Natural killer cell (primary cell): Measurements from ENCODE around the gene PCNP. TPM values are rescaled to one million over a fixed set of nuclear protein-coding genes. Genes with fewer than 3 reads are reported as not detected.

Experiments
- ATAC-seq, 3 donors: fragments of 150-1000 bp in 2 of 3; fragments of 200-7000 bp in 1 of 3; cut with Tn5 transposase; 1 replicate in 1 of 3; 2 replicates in 2 of 3; pipeline ENCODE4 v1.10.0; 2021; ENCODE audit warnings: mild to moderate bottlenecking in 2 of 3, moderate library complexity in 2 of 3
- DNase-seq, 2 donors: peaks; one replicate each; pipeline versions ENCODE4 v3.0.0 to v3.0.0-alpha.2; 2013 to 2021; ENCODE audit warnings: mixed read lengths in 1 of 2
- H3K27ac ChIP-seq: one replicate; pipeline ENCODE4 v1.5.1; 2013; ENCODE audit warnings: mild to moderate bottlenecking, low read length
- H3K27me3 ChIP-seq: one replicate; pipeline ENCODE4 v1.6.1; 2013; ENCODE audit warnings: low read length; ENCODE audit not compliant: control insufficient read depth, insufficient read depth
- H3K36me3 ChIP-seq: one replicate; pipeline ENCODE4 v1.6.1; 2013; ENCODE audit warnings: low read length; ENCODE audit not compliant: control insufficient read depth, insufficient read depth
- H3K4me1 ChIP-seq: one replicate; pipeline ENCODE4 v1.6.1; 2013; ENCODE audit warnings: low read length; ENCODE audit not compliant: control insufficient read depth, insufficient read depth
- H3K4me3 ChIP-seq: one replicate; pipeline ENCODE4 v1.5.1; 2013; ENCODE audit warnings: low read length
- H3K9me3 ChIP-seq: one replicate; pipeline ENCODE4 v1.6.1; 2013; ENCODE audit warnings: low read length; ENCODE audit not compliant: control insufficient read depth, insufficient read depth
- H3K27ac Mint-ChIP-seq, 2 donors: one replicate each; pipeline ENCODE4 v1.8.0; 2022; ENCODE audit warnings: mild to moderate bottlenecking in 2 of 2, mixed read lengths in 2 of 2, moderate library complexity in 1 of 2
- H3K27me3 Mint-ChIP-seq, 2 donors: one replicate each; pipeline ENCODE4 v1.8.0; 2022; ENCODE audit warnings: low read depth in 2 of 2, mixed read lengths in 2 of 2
- H3K36me3 Mint-ChIP-seq: one replicate; pipeline ENCODE4 v1.8.0; 2022; ENCODE audit warnings: mixed read lengths
- H3K4me1 Mint-ChIP-seq, 2 donors: one replicate each; pipeline ENCODE4 v1.8.0; 2022; ENCODE audit warnings: mixed read lengths in 2 of 2
- H3K4me3 Mint-ChIP-seq: one replicate; pipeline ENCODE4 v1.8.0; 2022; ENCODE audit warnings: mild to moderate bottlenecking, moderate library complexity, mixed read lengths
- H3K9me3 Mint-ChIP-seq, 2 donors: one replicate each; pipeline ENCODE4 v1.8.0; 2022; ENCODE audit warnings: mixed read lengths in 2 of 2
- WGBS: methylation state at CpG from one replicate; pipeline ENCODE4 v1.1.7; 2013; ENCODE audit warnings: missing lambda C conversion rate; ENCODE audit not compliant: insufficient coverage; 5-methylcytosine and 5-hydroxymethylcytosine counted together
- intact Hi-C: fragments of 100-400 bp; cut with micrococcal nuclease; formaldehyde crosslinking; loops from one replicate; pipeline ENCODE4 v1.14.2; 2022
- total RNA-seq, 4 donors: library from RNA; stranded (reverse); fragments of 120-200 nt in 1 of 4; gene quantifications; one replicate each; pipeline versions ENCODE4 v1.2.3 to v1.2.4, GENCODE V29; 2013 to 2022
- TF ChIP-seq, protein P1 (sequence below): fragments of 200-600 bp; IDR thresholded peaks from one replicate; pipeline ENCODE4 v1.8.0; 2022; ENCODE audit warnings: antibody characterized with exemption

Gene PCNP
- total RNA-seq, 3 donors from 2014 or later (not counting 1 experiment from before 2014, with no cell fraction given): 119 to 132 (median 124) TPM

DNA sequence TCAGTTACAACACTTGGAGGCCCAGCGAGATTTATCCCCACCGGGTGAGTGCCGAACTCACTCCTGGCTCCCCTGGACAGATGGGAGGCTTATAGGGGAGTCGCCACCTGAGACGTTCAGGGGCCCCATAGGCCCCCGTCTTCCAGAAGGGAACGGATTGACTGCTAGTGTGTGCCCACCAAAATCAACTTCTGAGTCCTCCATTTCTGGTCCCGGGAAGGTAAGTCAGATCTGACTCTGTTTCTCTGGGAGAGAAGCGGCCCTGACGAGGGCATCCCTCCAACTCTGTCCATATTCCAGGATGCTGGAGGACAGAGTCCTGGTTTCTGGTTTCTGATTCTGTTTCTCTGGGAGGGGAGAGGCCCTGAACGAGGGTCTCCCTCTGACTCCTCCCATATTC is 58.6 kb downstream of the PCNP start:
- Mint-ChIP-seq H3K4me1 (no peaks in the 10 kb centered on the region), H3K4me3 (no peak overlapping the region), H3K9me3 (no peaks in the 10 kb centered on the region), H3K27ac (no peak overlapping the region), H3K27me3 (no peaks in the 10 kb centered on the region), H3K36me3 (no peaks in the 10 kb centered on the region)
- H3K4me1 ChIP-seq: peaks cover 9% of the 10 kb centered on the region
- 91% methylated on average over 10 of the region's 11 CpGs for WGBS
- no peak for DNase-seq
- TF ChIP-seq, protein P1, sequence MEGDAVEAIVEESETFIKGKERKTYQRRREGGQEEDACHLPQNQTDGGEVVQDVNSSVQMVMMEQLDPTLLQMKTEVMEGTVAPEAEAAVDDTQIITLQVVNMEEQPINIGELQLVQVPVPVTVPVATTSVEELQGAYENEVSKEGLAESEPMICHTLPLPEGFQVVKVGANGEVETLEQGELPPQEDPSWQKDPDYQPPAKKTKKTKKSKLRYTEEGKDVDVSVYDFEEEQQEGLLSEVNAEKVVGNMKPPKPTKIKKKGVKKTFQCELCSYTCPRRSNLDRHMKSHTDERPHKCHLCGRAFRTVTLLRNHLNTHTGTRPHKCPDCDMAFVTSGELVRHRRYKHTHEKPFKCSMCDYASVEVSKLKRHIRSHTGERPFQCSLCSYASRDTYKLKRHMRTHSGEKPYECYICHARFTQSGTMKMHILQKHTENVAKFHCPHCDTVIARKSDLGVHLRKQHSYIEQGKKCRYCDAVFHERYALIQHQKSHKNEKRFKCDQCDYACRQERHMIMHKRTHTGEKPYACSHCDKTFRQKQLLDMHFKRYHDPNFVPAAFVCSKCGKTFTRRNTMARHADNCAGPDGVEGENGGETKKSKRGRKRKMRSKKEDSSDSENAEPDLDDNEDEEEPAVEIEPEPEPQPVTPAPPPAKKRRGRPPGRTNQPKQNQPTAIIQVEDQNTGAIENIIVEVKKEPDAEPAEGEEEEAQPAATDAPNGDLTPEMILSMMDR: no peak
- no peak overlapping the region for H3K4me3 ChIP-seq
- H3K9me3 ChIP-seq: no peaks in the 10 kb centered on the region
- no peak for ATAC-seq
- intact Hi-C loops: loop anchor here (10.0 kb wide), 1 partner anchor 558 kb away; no protein-coding TSS in a partner anchor
- H3K27ac ChIP-seq: no peak overlapping the region
- no peaks in the 10 kb centered on the region for H3K36me3 ChIP-seq
- H3K27me3 ChIP-seq: no peaks in the 10 kb centered on the region

DNA sequence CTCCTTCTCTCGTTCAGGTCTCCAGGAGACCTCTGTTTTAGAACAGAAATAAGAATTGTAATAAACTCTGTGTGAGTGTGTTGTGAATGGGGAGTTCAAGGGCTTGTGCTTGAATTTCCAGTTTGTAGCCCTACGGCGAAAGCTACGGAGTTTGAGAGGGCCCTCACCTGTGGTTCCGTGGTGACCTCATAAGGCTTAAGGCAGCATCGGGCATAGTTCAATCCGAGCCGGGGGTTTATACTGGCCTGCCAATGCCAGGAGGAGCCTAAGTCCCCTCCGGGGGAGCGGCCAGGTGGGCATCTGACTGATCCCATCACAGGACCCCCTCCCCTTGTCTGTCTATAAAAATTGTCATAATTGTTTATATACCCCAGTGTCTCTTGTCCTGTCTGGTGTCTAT is 59.2 kb downstream of the PCNP start:
- no peaks in the 10 kb centered on the region for H3K27me3 ChIP-seq
- no peak overlapping the region for H3K27ac Mint-ChIP-seq
- no peak for ATAC-seq
- no peak overlapping the region for H3K4me3 ChIP-seq
- H3K36me3 Mint-ChIP-seq: no peaks in the 10 kb centered on the region
- H3K27ac ChIP-seq: no peak overlapping the region
- TF ChIP-seq, protein P1: no peak
- no peaks in the 10 kb centered on the region for H3K9me3 ChIP-seq
- WGBS: 97% methylated on average over 9 of the region's 10 CpGs
- no peak overlapping the region for H3K4me3 Mint-ChIP-seq
- no peaks in the 10 kb centered on the region for H3K27me3 Mint-ChIP-seq
- no peaks in the 10 kb centered on the region for H3K9me3 Mint-ChIP-seq
- intact Hi-C loops: loop anchor here (10.0 kb wide), 1 partner anchor 558 kb away; no protein-coding TSS in a partner anchor
- no peak for DNase-seq
- no peaks in the 10 kb centered on the region for H3K36me3 ChIP-seq
- H3K4me1 Mint-ChIP-seq: no peaks in the 10 kb centered on the region
- peaks cover 9% of the 10 kb centered on the region for H3K4me1 ChIP-seq

DNA sequence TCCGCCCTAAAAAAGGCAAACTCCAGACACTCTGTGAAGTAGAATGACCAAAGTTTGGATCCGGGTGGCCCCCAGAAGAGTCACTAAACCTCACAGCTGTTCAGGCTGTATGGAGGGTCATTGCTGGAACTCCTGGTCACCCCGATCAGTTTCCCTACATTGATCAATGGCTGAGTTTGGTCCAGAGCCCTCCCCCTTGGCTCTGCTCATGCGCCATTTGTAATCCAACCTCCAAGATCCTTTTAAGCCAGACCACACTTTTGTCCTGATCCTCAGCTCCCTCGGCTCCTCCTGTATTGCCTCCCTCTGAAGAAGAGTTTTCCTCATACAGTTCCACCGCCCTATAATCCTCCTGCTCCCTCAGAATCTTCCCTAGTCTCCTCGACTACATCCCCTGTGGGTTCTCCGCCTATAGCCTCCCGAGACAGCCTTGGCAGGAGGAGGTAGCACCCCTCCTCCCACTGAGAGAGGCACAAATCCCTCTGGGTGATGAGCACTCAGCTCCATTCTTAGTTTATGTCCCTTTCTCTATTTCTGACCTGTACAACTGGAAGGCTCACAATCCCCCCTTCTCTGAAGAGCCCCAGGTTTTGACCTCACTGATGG is 60.7 kb downstream of the PCNP start:
- no peaks in the 10 kb centered on the region for H3K9me3 Mint-ChIP-seq
- Histone ChIP-seq H3K36me3 (no peaks in the 10 kb centered on the region), H3K4me3 (no peak overlapping the region), H3K4me1 (peaks cover 9% of the 10 kb centered on the region), H3K9me3 (no peaks in the 10 kb centered on the region), H3K27ac (no peak overlapping the region), H3K27me3 (no peaks in the 10 kb centered on the region)
- H3K4me3 Mint-ChIP-seq: no peak overlapping the region
- intact Hi-C loops: loop anchor here (10.0 kb wide), 1 partner anchor 560 kb away; no protein-coding TSS in a partner anchor
- H3K4me1 Mint-ChIP-seq: no peaks in the 10 kb centered on the region
- H3K27ac Mint-ChIP-seq: peak overlapping the region in 1 of 2 donors; percentile 40
- ATAC-seq (no peak), DNase-seq (no peak)
- WGBS: 85% methylated on average over 9 of the region's 9 CpGs
- TF ChIP-seq, protein P1: no peak
- H3K36me3 Mint-ChIP-seq: no peaks in the 10 kb centered on the region
- H3K27me3 Mint-ChIP-seq: no peaks in the 10 kb centered on the region

DNA sequence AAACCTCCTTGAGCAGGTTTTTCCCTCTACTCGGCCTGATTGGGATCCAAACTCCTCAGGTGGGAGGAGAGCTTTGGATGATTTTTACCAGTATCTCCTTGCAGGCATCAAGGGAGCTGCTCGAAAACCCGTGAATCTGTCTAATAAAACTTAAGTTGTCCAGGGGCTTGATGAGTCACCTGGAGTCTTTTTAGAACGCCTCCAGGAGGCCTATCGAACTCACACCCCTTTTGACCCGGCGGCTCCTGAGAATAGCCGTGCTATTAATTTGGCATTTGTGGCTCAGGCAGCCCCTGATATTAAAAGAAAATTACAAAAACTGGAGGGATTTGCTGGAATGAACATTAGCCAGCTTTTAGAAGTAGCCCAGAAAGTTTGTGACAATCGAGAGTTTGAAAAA is 61.4 kb downstream of the PCNP start:
- WGBS: 92% methylated on average over 9 of the region's 9 CpGs
- DNase-seq: no peak

More for the DNA sequence above, 61.4 kb downstream of the PCNP start:
- no peaks in the 10 kb centered on the region for H3K36me3 Mint-ChIP-seq
- no peaks in the 10 kb centered on the region for H3K4me1 Mint-ChIP-seq
- intact Hi-C loops: loop anchor here (10.0 kb wide), 1 partner anchor 561 kb away; no protein-coding TSS in a partner anchor
- H3K4me1 ChIP-seq: peaks cover 9% of the 10 kb centered on the region
- H3K27ac Mint-ChIP-seq: peak overlapping the region in 1 of 2 donors; percentile 40
- no peaks in the 10 kb centered on the region for H3K36me3 ChIP-seq
- no peaks in the 10 kb centered on the region for H3K9me3 ChIP-seq
- no peak for ATAC-seq
- H3K9me3 Mint-ChIP-seq: no peaks in the 10 kb centered on the region
- no peaks in the 10 kb centered on the region for H3K27me3 ChIP-seq
- H3K4me3 Mint-ChIP-seq: no peak overlapping the region
- H3K4me3 ChIP-seq: no peak overlapping the region
- no peaks in the 10 kb centered on the region for H3K27me3 Mint-ChIP-seq
- TF ChIP-seq, protein P1: no peak
- H3K27ac ChIP-seq: no peak overlapping the region
